Measurements from ENCODE around the gene POM121C.
"Not testable (repeated sequence)": the region's sequence is repeated elsewhere in the genome, so short reads cannot be mapped to it uniquely, and the experiment has no call there.

DNA sequence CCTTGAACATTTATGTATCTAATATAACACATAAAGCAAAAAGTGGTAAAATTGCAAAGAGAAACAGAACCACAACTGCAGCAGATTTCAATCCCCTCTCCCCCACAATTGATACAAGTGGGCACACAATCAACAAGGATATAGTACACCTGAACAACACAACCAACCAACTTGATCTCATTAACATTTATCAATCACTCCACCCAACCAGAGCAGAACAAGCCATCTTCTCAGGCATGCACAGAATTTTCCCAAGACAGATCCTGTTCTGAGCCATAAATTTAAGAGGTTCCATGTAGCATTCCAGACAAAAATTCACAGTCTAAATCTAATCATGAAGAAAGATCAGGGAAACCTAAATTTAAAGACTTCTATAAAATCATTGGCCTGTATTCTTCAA lies 5.8 kb downstream of the POM121C start:
- TF ChIP-seq, protein P1, sequence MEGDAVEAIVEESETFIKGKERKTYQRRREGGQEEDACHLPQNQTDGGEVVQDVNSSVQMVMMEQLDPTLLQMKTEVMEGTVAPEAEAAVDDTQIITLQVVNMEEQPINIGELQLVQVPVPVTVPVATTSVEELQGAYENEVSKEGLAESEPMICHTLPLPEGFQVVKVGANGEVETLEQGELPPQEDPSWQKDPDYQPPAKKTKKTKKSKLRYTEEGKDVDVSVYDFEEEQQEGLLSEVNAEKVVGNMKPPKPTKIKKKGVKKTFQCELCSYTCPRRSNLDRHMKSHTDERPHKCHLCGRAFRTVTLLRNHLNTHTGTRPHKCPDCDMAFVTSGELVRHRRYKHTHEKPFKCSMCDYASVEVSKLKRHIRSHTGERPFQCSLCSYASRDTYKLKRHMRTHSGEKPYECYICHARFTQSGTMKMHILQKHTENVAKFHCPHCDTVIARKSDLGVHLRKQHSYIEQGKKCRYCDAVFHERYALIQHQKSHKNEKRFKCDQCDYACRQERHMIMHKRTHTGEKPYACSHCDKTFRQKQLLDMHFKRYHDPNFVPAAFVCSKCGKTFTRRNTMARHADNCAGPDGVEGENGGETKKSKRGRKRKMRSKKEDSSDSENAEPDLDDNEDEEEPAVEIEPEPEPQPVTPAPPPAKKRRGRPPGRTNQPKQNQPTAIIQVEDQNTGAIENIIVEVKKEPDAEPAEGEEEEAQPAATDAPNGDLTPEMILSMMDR (IDR thresholded peaks at IDR 0.05), result not testable (repeated sequence)
- TF ChIP-seq POLR2AphosphoS5 (IDR thresholded peaks at IDR 0.05; ENCODE audit: low read depth, low read length); SIN3A (IDR thresholded peaks at IDR 0.05; ENCODE audit: borderline replicate concordance, insufficient read depth, low read depth, low read length); TCF7L2 (IDR thresholded peaks at IDR 0.05; ENCODE audit: low read depth, low read length): not testable (repeated sequence)
- TF ChIP-seq, protein P2, sequence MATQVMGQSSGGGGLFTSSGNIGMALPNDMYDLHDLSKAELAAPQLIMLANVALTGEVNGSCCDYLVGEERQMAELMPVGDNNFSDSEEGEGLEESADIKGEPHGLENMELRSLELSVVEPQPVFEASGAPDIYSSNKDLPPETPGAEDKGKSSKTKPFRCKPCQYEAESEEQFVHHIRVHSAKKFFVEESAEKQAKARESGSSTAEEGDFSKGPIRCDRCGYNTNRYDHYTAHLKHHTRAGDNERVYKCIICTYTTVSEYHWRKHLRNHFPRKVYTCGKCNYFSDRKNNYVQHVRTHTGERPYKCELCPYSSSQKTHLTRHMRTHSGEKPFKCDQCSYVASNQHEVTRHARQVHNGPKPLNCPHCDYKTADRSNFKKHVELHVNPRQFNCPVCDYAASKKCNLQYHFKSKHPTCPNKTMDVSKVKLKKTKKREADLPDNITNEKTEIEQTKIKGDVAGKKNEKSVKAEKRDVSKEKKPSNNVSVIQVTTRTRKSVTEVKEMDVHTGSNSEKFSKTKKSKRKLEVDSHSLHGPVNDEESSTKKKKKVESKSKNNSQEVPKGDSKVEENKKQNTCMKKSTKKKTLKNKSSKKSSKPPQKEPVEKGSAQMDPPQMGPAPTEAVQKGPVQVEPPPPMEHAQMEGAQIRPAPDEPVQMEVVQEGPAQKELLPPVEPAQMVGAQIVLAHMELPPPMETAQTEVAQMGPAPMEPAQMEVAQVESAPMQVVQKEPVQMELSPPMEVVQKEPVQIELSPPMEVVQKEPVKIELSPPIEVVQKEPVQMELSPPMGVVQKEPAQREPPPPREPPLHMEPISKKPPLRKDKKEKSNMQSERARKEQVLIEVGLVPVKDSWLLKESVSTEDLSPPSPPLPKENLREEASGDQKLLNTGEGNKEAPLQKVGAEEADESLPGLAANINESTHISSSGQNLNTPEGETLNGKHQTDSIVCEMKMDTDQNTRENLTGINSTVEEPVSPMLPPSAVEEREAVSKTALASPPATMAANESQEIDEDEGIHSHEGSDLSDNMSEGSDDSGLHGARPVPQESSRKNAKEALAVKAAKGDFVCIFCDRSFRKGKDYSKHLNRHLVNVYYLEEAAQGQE (IDR thresholded peaks at IDR 0.05; ENCODE audit: insufficient read depth in 1 of 2, low read depth in 2 of 2, low read length in 1 of 2), result not testable (repeated sequence)
